ENCODE results near the gene PYY.

DNA sequence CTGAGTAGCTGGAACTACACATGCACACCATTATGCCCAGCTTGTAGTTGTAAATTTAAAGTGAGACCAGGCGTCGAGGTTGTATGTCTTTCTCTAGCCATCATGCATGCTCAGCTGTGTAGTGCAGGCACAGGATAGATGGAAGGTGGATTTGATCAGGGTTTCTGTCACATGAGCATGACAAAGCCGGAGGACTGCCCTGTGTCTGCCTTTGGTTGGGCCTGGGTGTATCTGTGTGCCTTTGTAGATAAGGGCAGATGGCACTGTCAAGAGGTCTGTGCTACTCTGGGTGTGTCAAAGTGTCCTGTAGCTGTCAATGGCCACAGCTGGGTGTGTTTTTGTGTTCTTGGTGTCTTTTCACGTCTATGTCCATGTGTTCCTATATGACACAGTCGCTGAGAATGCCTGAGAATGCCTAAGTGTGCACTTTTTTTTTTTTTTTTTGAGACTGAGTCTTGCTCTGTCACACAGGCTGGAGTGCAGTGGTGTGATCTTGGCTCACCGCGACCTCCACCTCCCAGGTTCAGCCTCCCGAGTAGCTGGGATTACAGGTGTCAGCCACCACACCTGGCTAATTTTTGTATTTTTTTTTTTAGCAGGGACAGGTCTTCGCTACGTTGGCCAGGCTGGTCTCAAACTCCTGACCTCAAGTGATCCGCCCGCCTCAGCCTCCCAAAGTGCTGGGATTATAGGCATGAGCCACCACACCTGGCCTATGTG lies 46.6 kb upstream of the PYY start:
- TF ChIP-seq, protein P1, sequence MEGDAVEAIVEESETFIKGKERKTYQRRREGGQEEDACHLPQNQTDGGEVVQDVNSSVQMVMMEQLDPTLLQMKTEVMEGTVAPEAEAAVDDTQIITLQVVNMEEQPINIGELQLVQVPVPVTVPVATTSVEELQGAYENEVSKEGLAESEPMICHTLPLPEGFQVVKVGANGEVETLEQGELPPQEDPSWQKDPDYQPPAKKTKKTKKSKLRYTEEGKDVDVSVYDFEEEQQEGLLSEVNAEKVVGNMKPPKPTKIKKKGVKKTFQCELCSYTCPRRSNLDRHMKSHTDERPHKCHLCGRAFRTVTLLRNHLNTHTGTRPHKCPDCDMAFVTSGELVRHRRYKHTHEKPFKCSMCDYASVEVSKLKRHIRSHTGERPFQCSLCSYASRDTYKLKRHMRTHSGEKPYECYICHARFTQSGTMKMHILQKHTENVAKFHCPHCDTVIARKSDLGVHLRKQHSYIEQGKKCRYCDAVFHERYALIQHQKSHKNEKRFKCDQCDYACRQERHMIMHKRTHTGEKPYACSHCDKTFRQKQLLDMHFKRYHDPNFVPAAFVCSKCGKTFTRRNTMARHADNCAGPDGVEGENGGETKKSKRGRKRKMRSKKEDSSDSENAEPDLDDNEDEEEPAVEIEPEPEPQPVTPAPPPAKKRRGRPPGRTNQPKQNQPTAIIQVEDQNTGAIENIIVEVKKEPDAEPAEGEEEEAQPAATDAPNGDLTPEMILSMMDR (conservative IDR thresholded peaks at IDR 0.05; ENCODE audit: low read depth, low read length), result no peak
- TF ChIP-seq EZH2 (IDR thresholded peaks at IDR 0.05; ENCODE audit: low read length, unreplicated experiment), result no peak
